ENCODE measurements around the gene CNIH3.

DNA sequence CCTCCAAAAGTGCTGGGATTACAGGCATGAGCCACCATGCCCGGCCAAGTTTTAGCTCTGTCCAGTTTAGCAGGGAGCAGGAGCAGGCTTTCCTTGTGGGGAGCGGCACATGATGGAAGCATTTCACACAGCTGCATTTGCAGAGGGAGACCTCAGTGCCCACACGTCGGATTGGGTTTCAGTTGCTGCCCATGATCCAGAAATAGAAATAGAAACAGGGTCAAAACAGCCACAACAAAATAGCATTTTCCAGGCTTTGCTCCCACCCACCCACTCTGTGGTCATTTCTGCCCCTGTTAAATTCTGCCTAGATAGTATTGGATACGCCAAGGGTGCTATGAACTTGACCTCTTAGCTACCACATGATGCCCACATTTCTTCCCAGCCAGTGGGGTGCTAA lies 128.4 kb downstream of the CNIH3 start:
- TF ChIP-seq CTCF (IDR thresholded peaks at IDR 0.05; ENCODE audit: low read depth, low read length) (no peak), MAX (IDR thresholded peaks at IDR 0.05; ENCODE audit: low read depth, low read length) (no peak), POLR2A (IDR thresholded peaks at IDR 0.05; ENCODE audit: extremely low read depth, insufficient read length) (no peak)
